Stimulated activated naive CD4-positive, alpha-beta T cell (primary cell): ENCODE results near the gene ZACN.
"Not testable (repeated sequence)": the region's sequence is repeated elsewhere in the genome, so short reads cannot be mapped to it uniquely, and the experiment has no call there.

Experiments used
- DNase-seq, 6 experiments: peaks; one replicate each; lab custom pipeline; 2025; lab: John Stamatoyannopoulos, UW

Gene ZACN

DNA sequence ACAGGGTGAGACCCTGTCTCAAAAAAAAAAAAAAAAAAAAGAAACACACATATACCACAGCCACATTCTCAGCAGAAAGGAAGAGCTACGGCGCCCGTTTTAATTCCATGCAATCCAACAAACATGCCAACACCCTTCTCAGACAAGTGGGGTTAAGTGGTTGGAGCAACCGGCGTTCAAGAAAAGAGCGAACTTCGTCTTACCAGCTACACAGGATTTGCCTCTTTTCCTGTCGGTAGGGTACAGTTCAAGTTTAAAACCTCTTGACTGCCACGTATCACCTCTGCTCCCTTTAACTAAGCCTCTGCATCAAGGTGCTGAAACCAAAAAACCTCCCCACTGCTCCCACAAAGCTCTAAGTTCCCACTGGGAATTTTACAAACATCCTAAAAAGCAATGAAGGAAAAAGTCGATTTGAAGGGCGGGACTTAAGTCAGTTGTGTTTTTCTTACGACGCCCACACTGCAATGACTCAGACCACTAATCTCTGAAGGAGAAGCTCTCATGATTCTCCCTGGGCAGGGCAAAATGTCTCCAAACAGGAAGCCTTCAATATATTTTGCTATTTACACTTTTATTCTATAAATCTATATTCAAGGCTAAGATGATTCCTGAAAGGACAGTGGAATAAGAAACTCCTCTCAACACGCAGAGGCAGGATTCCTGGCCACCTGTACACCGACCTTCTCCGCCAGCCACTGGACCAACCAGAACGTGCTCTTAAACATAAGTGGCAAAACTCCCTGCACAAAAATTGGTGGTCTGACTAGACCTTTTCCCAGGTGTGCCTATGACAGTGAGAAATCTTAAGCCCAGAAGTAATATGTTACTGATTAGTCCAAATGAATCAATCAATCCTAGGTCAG lies 25.5 kb upstream of the ZACN start:
- no peak for DNase-seq

- no peak for DNase-seq
Observed at GRCh38 chr17:76054112-76054476, 24.9 kb upstream of the ZACN start.

- DNase-seq = no peak
Observed at GRCh38 chr17:76056882-76057281, 22.1 kb upstream of the ZACN start.

DNA sequence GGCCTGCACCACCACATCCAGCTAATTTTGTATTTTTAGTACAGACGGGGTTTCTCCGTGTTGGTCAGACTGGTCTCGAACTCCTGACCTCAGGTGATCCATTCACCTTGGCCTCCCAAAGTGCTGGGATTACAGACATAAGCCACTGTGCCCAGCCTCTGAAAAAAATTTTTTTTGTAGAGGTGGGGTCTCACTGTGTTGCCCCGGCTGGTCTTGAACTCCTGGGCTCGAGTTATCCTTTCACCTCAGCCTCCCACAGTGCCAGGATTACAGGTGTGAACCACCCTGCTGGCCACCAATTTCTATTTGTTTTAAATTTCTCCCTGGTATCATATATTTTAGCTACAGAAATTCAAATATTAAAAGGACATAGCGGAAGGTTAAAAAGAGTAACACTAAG lies 20.7 kb upstream of the ZACN start:
- not testable (repeated sequence) for DNase-seq

- peak in 3 of 6 experiments; percentile 36 to 45 (median 42) for DNase-seq
Observed at GRCh38 chr17:76063875-76064546, 15.0 kb upstream of the ZACN start.

- DNase-seq = no peak
Observed at GRCh38 chr17:76065775-76066174, 13.2 kb upstream of the ZACN start.

GRCh38 chr17:76071531-76072147 lies 7.3 kb upstream of the ZACN start:
- DNase-seq = peak in 2 of 6 experiments; percentile 29 to 59

DNA sequence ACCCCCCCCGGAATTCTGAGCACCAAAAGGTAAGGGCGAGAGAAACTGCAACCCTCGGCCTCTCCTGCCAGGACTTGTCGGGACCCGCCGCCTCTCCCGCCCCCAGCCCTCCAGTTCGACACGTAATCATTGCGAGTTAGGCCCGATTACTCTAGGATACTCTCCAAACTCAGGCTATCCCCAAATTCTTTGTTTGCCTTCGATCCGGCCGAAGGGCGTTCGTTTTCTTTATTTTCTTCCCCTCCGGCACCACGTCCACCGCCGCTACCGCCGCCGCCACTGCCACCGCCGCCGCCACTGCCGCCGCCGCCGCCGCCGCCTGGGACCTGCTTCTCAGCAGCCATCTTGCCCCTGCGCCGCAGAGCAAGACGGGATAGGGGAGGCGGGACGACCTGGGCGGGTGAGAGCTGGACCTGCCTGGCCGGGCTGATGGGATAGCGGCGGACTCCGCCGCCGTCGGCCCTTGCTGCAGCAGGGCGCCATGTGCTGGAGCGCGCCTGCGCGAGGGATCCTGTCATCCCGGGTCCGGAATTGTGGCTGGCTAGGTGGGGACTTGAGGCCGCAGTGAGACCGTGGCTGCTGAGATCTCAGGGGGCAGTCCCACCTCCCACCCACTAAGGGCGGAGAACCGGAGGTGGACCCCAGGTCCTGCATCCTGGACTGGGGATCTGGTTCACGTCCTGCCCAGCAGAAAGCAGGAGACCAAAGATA lies 6.7 kb upstream of the ZACN start, which contains the start of gene SRP68:
TSS of gene SRP68 (minus strand) at position 370 of the 711 bp plus-strand sequence. CDS start at position 344, 26 bp downstream.
- peak; percentile 59 to 80 (median 68) for DNase-seq

- peak in 1 of 6 experiments; percentile 53 for DNase-seq
Observed at GRCh38 chr17:76074390-76075363, 4.3 kb upstream of the ZACN start, which contains the start of gene GALR2. Gene GALR2, plus strand, starts transcription at chr17:76074781. Its CDS starts 103 bp downstream, at chr17:76074884.

- peak in 2 of 6 experiments; percentile 33 to 48 for DNase-seq
Observed at GRCh38 chr17:76075364-76076145, 3.4 kb upstream of the ZACN start.

DNA sequence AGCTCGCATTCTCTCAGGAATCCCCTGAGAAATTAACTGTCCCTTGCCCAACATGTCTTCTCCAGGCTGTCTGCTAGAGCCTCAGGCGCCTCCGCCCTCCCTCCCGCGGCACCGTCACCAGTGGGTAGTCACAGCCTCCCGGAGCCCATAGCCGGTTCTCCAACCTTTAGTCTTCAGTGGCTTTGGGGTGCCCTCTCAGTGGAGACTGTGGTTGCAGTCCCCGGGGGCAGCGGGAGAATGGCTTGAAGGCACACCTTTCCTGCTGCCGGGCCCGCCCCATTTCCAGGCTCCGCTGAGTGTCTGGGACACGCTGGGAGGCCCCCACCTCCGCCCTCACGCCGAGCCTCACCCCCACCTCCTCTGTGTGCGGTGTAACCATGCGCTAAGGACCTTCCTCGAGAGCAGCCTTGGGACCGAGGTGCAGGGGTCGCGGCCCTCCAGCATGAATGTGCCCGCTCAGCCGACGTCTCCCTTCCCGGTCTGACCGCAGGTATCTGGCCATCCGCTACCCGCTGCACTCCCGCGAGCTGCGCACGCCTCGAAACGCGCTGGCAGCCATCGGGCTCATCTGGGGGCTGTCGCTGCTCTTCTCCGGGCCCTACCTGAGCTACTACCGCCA lies 2.7 kb upstream of the ZACN start:
- DNase-seq = peak in 2 of 6 experiments; percentile 27 to 45

- DNase-seq = peak; percentile 33 to 78 (median 62)
Observed at GRCh38 chr17:76076765-76077583, 2.0 kb upstream of the ZACN start.

DNA sequence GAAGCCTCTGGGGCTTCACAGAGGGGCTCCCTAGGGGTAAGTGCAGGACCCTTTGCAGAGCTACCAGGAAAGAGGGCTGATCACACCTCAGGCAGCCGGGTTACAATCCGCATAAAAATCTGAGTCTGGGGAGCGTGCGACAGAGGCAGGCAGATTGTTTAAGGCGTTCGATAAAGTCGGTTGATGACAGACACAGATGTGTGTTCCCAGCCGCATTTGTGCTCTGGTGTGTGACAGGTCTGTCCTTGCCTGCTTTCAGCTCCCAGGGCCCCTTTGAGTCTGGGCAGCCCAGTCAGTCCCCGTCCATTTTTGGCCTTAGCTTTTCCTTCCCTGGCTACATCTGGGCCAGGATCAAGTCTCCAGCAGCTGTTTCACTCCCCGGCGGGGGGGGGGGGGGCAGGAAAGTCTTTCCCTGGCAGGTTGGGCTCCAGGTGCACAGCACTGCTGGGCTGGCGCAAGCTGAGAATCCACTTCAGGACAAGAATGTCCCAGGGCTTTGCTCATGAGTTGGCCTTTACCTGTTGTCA lies 1.3 kb upstream of the ZACN start:
- DNase-seq = no peak

- DNase-seq = peak in 1 of 6 experiments; percentile 33
Observed at GRCh38 chr17:76078370-76078769, 612 bp upstream of the ZACN start.

- DNase-seq = no peak
Observed at GRCh38 chr17:76079535-76079955, 563 bp downstream of the ZACN start.

DNA sequence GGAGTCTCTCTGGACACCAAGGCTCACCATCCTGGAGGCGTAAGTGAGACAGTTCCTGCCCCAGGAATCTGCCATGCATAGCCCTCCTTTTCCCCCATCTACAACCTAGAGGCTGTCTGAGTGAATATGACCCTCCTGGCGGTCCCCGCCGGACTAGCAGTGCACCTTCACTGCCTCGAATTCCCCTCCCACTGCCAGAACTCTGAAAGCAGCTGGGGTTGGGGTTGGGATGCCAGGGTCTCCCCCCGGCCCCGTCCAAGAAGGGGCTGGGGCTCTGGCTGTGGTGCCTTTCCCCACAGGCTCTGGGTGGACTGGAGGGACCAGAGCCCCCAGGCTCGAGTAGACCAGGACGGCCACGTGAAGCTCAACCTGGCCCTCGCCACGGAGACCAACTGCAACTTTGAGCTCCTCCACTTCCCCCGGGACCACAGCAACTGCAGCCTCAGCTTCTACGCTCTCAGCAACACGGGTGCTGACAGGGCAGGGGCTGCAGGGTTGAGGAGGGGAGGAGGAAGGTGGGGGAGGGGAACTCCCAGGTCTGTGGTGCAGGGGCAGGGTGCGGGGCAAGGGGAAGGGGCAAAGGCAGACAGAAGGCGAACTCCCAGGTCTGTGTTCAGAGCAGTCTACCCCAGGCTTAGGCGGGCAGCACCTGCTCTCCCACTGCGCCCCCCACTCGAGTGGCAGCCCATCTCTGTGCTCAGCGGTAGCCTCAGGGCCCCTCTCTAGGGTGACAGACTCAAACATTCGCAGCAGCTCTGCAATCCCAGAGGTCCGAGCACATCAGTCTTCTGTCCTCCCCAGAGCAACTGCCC lies 1.2 kb downstream of the ZACN start:
- DNase-seq = peak in 3 of 6 experiments; percentile 11 to 55 (median 13)

DNA sequence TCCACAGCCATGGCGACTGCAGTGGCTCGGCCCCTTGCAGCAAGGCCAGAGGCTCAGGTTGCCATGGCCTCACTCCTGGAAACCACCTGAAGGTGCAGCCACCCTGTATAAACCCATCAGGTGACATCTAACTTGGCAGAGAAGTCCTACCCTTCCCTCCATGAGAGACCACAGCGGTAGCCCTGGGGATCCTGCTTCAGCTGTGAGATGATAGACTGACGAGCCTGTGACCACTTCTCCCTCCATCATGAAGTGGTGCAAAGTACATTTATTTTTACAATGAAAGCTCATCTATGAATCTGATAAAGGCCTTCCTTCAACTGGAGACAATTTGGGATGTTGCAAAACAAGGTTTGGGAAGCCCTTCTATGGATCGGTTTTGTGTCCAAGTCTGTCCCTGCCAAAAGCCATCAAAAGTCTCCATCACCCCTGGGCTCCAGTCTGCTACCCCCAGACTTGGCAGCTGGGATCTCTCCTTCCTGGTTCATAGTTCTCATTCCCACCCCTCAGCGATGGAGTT lies 1.8 kb downstream of the ZACN start:
- no peak for DNase-seq
